Activated CD8-positive, alpha-beta T cell treated with anti-CD3 and anti-CD28 coated beads, Interleukin-2, amount 10 ng/mL, durations not matched to agents 7 days and 5 days (primary cell): ENCODE results near the gene CTNNBIP1. TPM values are rescaled to one million over a fixed set of nuclear protein-coding genes. Genes with fewer than 3 reads are reported as not detected.

Source experiments
- ATAC-seq: fragments of 150-1000 bp; cut with Tn5 transposase; one replicate; pipeline ENCODE4 v1.10.0; 2021; ENCODE audit warnings: moderate library complexity
- CTCF ChIA-PET: fragments of 350-600 bp; sonication (Branson Sonifier 250); formaldehyde crosslinking; loops from one replicate; lab custom pipeline; 2021; ENCODE audit warnings: antibody characterized with exemption; lab: Charles Lee
- POLR2A ChIA-PET: fragments of 350-600 bp; sonication (Branson Sonifier 250); formaldehyde crosslinking; loops from one replicate; lab custom pipeline; 2021; ENCODE audit warnings: antibody characterized with exemption; lab: Charles Lee
- DNase-seq: peaks from one replicate; pipeline ENCODE4 v3.0.0-alpha.2; 2020
- H3K27ac Mint-ChIP-seq: one replicate; pipeline ENCODE4 v1.8.0; 2021; ENCODE audit warnings: mild to moderate bottlenecking, mixed read lengths
- H3K27me3 Mint-ChIP-seq: one replicate; pipeline ENCODE4 v1.8.0; 2021; ENCODE audit warnings: low read depth, mixed read lengths
- H3K36me3 Mint-ChIP-seq: one replicate; pipeline ENCODE4 v1.8.0; 2021; ENCODE audit warnings: low read depth, mixed read lengths
- H3K4me1 Mint-ChIP-seq: one replicate; pipeline ENCODE4 v1.8.0; 2021; ENCODE audit warnings: low read depth, mixed read lengths
- H3K4me3 Mint-ChIP-seq: one replicate; pipeline ENCODE4 v1.8.0; 2021; ENCODE audit warnings: mild to moderate bottlenecking, mixed read lengths
- H3K9me3 Mint-ChIP-seq: one replicate; pipeline ENCODE4 v1.8.0; 2022; ENCODE audit warnings: mixed read lengths; ENCODE audit not compliant: insufficient read depth
- total RNA-seq, 2 experiments: library from RNA; stranded (reverse); gene quantifications; one replicate each; pipeline ENCODE4 v1.2.3, GENCODE V29; 2021

Gene CTNNBIP1
- total RNA-seq, 2 experiments from 2014 or later = 18.2 to 23.6 TPM

DNA sequence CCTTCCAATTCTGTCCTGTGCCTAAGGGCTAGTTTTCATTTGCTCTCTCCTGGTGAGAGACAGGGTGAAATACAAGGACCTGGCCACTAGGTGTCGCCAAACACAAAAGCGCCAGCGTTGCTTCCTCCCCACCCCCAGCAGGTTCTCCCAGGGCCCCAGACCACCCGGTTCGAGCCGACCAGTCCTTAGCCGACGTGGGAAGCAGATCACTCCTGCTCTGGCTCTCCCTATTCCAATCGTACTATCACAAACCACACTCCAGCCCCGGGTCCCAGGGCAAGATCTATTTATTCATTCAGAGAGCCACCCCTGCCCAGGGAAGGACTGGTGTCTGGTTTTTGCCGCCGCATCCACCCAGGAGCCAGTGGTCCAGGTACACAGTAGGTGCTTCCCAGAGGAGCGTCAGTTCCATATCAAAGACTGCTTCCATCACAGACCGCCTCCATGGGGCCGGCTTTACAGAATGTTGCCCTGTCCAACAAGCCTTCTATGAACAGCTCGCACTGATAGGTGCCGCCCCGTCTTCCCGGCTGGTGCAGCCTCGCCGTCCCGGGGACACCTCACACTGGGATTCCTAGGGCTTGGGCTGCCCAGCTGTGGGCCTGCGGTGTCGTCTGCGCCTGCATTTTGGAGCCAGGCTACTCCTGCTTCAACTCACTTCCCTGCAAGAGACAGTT, 35.0 kb downstream of the CTNNBIP1 start:
- no peaks in the 10 kb centered on the region for H3K9me3 Mint-ChIP-seq
- no peaks in the 10 kb centered on the region for H3K36me3 Mint-ChIP-seq
- H3K4me3 Mint-ChIP-seq = no peak overlapping the region
- peaks cover 19% of the 10 kb centered on the region for H3K4me1 Mint-ChIP-seq
- CTCF ChIA-PET = interaction anchor here (0.6 to 3.7 kb wide), 17 partner anchors 8 to 159 kb away, joined by 3 to 24 read pairs (median 5); partner anchors contain the start of genes LZIC, NMNAT1 and UBE4B
- ATAC-seq (peak; percentile 94), DNase-seq (peak; percentile 84)
- H3K27me3 Mint-ChIP-seq = no peaks in the 10 kb centered on the region
- peak overlapping the region; percentile 50 for H3K27ac Mint-ChIP-seq
- POLR2A ChIA-PET = no interaction called here

DNA sequence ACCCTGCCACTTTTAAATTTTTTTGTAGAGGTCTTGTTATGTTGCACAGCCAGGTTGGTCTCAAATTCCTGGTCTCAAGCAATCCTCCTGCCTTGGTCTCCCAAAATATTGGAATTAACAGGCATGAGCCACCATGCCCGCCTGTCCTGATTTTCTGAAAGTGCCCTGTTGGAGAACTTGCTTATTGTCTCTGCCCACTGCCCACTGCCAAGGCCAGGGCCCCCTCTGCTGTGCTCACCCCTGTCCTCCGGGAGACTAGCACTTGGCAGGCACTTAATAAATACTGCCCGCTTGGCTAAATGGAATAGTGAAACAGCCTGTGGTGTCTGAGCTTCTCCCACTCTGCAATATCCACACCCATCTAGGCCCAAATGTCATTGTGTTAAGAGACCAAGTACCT, 35.7 kb downstream of the CTNNBIP1 start:
- Mint-ChIP-seq H3K4me3 (no peak overlapping the region), H3K27ac (no peak overlapping the region), H3K36me3 (no peaks in the 10 kb centered on the region), H3K4me1 (peaks cover 19% of the 10 kb centered on the region), H3K27me3 (no peaks in the 10 kb centered on the region), H3K9me3 (no peaks in the 10 kb centered on the region)
- no peak for DNase-seq
- ChIA-PET CTCF (interaction anchor here (0.7 to 3.7 kb wide), 15 partner anchors 9 to 159 kb away, joined by 4 to 24 read pairs (median 5); partner anchors contain the start of gene UBE4B), POLR2A (no interaction called here)
- peak; percentile 11 for ATAC-seq

DNA sequence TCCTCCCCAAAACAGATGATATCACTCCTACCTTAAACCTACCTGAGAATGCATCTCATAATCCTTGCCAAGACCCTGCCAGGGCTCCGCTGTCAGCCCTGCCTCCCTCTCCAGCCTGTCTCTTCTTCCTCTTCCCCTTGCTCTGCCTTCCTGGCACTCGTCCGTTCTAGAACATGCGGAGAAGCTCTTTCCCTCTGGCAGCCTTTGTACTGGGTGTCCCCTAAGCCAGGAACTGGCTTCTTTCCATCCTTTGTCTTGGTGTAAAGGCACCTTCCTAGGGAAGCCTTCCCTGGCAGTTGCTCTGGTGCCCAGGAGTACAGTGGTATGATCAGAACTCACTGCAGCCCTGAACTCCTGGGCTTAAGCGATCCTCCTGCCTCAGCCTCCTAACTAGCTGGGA, 36.1 kb downstream of the CTNNBIP1 start:
- Mint-ChIP-seq H3K9me3 (no peaks in the 10 kb centered on the region), H3K4me1 (peaks cover 19% of the 10 kb centered on the region), H3K27me3 (no peaks in the 10 kb centered on the region), H3K4me3 (no peak overlapping the region), H3K36me3 (no peaks in the 10 kb centered on the region), H3K27ac (no peak overlapping the region)
- POLR2A ChIA-PET = no interaction called here
- CTCF ChIA-PET = interaction anchor here (0.7 to 17.0 kb wide), 15 partner anchors 9 to 160 kb away, joined by 4 to 264 read pairs (median 5); partner anchors contain the start of gene UBE4B
- DNase-seq (no peak), ATAC-seq (no peak)

DNA sequence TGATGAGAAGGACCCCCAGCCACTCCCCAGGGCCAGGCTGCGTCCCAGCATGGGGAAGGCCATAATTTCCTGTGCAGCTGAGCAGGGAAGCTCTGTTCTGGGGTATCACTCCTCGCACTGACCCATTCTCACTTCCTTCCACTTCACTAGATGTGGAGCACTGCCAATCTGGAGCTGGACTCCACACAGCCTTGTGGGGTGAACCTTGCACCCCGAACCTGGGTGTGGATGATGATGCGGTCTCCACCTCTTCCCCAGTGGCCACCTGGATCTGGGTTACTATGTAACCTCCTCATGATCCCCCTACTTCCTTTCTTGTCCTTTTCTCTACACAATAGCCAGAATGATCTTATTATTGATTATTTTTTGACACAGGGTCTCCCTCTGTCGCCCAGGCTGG, 36.7 kb downstream of the CTNNBIP1 start:
- Mint-ChIP-seq H3K4me3 (no peak overlapping the region), H3K9me3 (no peaks in the 10 kb centered on the region), H3K4me1 (peaks cover 19% of the 10 kb centered on the region), H3K27ac (no peak overlapping the region), H3K36me3 (no peaks in the 10 kb centered on the region), H3K27me3 (no peaks in the 10 kb centered on the region)
- CTCF ChIA-PET = interaction anchor here (1.0 to 17.0 kb wide), 7 partner anchors 9 to 258 kb away, joined by 3 to 264 read pairs (median 3); no protein-coding TSS in a partner anchor
- no peak for DNase-seq
- no peak for ATAC-seq
- POLR2A ChIA-PET = no interaction called here

DNA sequence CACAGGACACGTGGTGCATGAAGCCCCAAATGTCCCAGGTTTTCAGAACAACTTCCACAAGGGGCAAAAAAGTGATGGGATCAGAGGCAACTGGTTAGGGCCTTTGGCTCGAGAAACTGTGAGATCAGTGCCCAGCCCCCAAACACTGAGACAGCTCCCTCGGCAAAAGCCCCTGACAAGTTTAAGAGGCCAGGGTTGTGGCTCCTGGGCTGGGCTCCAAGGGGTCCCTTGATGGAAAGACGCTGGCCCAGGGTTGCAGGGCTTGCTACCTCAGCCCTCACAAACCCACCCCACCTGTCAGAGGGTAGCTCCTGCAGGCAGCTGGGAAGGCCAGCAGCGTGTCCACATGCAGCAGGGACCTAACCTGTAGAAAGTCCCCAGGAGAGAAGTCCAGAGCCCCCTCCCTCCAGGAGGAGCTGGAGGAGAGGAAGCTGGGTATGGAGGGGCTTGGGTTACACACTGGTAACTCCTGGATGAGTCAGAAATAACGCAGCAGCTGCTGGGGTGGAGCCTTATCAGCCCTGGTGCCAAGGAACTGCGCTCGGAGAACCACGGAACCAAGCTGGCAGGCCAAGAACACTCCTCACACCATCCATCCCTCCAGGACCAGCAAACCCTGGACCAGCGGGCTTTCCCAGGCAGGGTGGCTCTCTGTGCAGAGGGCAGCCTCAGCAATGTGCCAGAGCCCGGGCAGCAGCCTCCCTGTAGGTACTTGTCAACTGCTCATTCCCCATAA, 37.5 kb downstream of the CTNNBIP1 start:
- Mint-ChIP-seq H3K27me3 (no peaks in the 10 kb centered on the region), H3K27ac (no peak overlapping the region), H3K4me3 (no peak overlapping the region), H3K36me3 (no peaks in the 10 kb centered on the region), H3K9me3 (no peaks in the 10 kb centered on the region), H3K4me1 (peaks cover 20% of the 10 kb centered on the region)
- ChIA-PET POLR2A (interaction anchor here (0.7 kb wide), 1 partner anchor 131 kb away, joined by 3 read pairs; no protein-coding TSS in a partner anchor), CTCF (interaction anchor here (1.0 to 17.0 kb wide), 8 partner anchors 10 to 257 kb away, joined by 3 to 264 read pairs (median 4); partner anchors contain the start of genes LZIC and NMNAT1)
- DNase-seq = no peak
- no peak for ATAC-seq

DNA sequence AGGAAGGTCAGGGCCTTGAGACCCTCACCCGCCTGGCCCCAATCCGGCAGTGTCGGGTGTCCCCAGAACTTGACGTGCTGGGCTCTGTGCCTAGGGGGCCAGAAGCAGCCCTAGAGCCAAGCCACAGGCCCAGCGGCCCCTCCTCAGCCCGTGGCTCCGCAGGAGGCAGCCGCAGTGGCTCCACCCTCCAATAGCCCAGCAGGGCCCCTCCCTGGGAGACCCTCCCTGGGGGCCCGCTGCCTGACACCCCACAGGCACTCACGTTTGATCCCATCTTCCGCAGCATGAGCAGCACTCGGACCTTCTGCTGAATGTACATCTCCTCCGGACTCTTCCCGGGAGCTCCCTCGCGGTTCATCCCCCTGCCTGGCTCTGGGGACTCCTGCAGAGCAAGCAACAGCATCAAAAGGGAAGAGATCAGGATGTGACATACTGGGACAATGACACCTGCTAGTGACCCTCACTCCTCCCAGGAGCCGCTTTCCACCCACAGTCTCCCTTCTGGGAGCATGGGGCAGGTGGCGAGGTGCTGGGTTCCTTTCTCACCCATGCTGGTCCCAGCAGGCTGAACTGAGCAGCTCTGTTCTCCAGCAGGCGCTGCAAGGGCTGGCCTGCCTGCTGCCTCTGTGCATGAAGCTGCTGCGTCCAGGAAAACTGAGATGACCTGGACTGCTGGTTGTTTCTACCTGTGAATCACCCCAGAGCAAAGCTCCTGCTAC, 38.2 kb downstream of the CTNNBIP1 start:
- H3K4me1 Mint-ChIP-seq = peaks cover 24% of the 10 kb centered on the region
- DNase-seq (no peak), ATAC-seq (no peak)
- POLR2A ChIA-PET = interaction anchor here (0.7 kb wide), 1 partner anchor 130 kb away, joined by 3 read pairs; no protein-coding TSS in a partner anchor
- H3K9me3 Mint-ChIP-seq = no peaks in the 10 kb centered on the region
- H3K27ac Mint-ChIP-seq = no peak overlapping the region
- no peak overlapping the region for H3K4me3 Mint-ChIP-seq
- no peaks in the 10 kb centered on the region for H3K27me3 Mint-ChIP-seq
- CTCF ChIA-PET = interaction anchor here (1.0 to 17.0 kb wide), 3 partner anchors 72 to 245 kb away, joined by 3 to 264 read pairs (median 4); partner anchors contain the start of genes LZIC and NMNAT1
- H3K36me3 Mint-ChIP-seq = no peaks in the 10 kb centered on the region

DNA sequence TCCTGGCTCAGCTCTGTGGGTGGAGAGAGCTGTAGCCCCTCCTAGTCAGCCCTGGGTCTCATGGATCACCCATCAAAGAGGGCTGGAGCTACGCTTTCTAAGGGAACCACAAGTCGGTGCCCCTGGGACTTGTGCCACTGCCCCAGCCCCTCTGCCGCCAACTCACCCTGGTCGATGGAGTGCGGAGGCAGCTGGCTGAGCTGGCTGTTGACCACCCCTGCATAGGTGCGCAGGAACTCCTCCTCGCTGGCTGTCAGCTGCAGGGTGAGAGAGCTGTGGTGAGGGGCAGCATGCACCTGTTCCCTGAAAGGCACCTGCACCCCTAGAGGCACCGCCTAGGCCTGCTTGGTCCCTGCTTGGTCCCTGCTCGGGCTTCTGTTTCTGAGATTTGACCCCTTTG, 39.0 kb downstream of the CTNNBIP1 start:
- no peaks in the 10 kb centered on the region for H3K27me3 Mint-ChIP-seq
- H3K27ac Mint-ChIP-seq = no peak overlapping the region
- ChIA-PET CTCF (interaction anchor here (0.6 to 17.0 kb wide), 6 partner anchors 44 to 375 kb away, joined by 3 to 264 read pairs (median 3); no protein-coding TSS in a partner anchor), POLR2A (no interaction called here)
- H3K36me3 Mint-ChIP-seq = no peaks in the 10 kb centered on the region
- DNase-seq (no peak), ATAC-seq (no peak)
- H3K9me3 Mint-ChIP-seq = no peaks in the 10 kb centered on the region
- H3K4me3 Mint-ChIP-seq = no peak overlapping the region
- H3K4me1 Mint-ChIP-seq = peaks cover 22% of the 10 kb centered on the region

DNA sequence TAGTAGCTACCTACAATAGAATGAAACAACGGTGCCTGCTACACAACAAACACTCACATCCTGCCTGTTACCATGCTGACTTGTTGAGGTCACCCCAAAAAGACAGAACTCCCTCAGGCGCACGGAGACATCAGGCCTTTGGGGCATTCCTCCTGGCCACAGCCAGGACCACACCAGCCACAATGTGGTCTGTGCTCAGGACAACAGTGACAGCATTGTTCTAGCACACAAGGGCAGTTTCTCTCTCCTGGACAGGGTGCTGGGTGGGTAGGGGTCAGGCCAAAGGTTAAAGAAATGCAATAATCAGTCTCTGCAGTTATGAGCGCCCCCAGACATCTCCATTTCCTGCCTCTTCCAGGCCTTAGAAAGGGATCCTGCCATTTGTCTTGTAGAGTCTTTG, 39.5 kb downstream of the CTNNBIP1 start:
- H3K9me3 Mint-ChIP-seq = no peaks in the 10 kb centered on the region
- no peak for ATAC-seq
- CTCF ChIA-PET = interaction anchor here (0.6 to 17.0 kb wide), 5 partner anchors 44 to 374 kb away, joined by 3 to 264 read pairs (median 3); no protein-coding TSS in a partner anchor
- no peaks in the 10 kb centered on the region for H3K36me3 Mint-ChIP-seq
- no peak for DNase-seq
- POLR2A ChIA-PET = no interaction called here
- H3K4me1 Mint-ChIP-seq = peaks cover 22% of the 10 kb centered on the region
- H3K27ac Mint-ChIP-seq = no peak overlapping the region
- H3K4me3 Mint-ChIP-seq = no peak overlapping the region
- H3K27me3 Mint-ChIP-seq = no peaks in the 10 kb centered on the region

DNA sequence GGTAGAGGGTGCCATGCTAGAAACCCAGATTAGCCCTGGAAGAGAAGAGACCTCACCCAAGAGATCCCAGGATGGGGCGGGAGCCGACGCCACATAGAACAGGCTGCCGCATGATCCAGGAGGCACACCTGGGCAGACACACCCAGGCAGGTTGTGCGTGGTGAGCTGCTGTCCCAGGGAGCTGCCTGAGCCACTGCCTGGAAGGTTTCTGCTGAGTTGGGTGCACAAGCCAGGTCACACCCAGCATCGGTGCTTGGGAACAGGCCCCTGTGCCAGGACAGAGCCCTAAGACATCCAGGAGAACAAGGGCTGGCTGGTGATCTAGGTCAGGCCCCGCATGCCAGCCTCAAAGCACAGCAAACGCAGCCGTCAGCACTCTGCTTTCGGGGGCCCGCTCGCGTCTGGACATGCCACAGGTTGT, 40.2 kb downstream of the CTNNBIP1 start:
- CTCF ChIA-PET = interaction anchor here (0.9 to 17.0 kb wide), 6 partner anchors 20 to 254 kb away, joined by 3 to 264 read pairs (median 8); no protein-coding TSS in a partner anchor
- DNase-seq = no peak
- Mint-ChIP-seq H3K4me1 (peaks cover 15% of the 10 kb centered on the region), H3K27ac (no peak overlapping the region), H3K36me3 (no peaks in the 10 kb centered on the region), H3K9me3 (no peaks in the 10 kb centered on the region), H3K27me3 (no peaks in the 10 kb centered on the region), H3K4me3 (no peak overlapping the region)
- no peak for ATAC-seq
- POLR2A ChIA-PET = no interaction called here

DNA sequence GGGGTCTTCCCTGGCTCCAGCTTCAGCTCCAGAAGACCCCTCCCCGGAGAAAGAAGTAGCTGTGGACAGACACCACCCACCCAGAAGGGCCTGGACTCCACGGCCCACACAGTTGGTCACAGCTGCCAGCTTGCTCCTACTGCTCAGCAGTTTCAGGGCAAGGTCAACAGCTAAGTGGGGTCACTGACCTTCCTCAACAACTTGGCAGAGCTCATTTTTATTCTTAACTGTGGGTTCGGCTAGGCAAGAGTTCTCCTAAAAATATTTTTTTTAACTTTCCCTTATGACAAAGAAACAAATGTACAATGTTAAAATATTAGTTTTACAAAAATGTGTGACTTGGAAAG, 41.9 kb downstream of the CTNNBIP1 start:
- no peak for ATAC-seq
- Mint-ChIP-seq H3K4me1 (peaks cover 14% of the 10 kb centered on the region), H3K36me3 (no peaks in the 10 kb centered on the region), H3K27ac (no peak overlapping the region), H3K9me3 (no peaks in the 10 kb centered on the region), H3K4me3 (no peak overlapping the region), H3K27me3 (no peaks in the 10 kb centered on the region)
- CTCF ChIA-PET = interaction anchor here (0.6 to 17.0 kb wide), 23 partner anchors 9 to 253 kb away, joined by 3 to 264 read pairs (median 3); partner anchors contain the start of genes LZIC and NMNAT1
- no peak for DNase-seq
- POLR2A ChIA-PET = interaction anchor here (1.2 kb wide), 1 partner anchor 54 kb away, joined by 4 read pairs; no protein-coding TSS in a partner anchor
